Ectodermal cell (in vitro differentiated cells): ENCODE data around the gene DNAH9.

Source experiments
- H3K27ac ChIP-seq: 2 replicates; pipeline ENCODE4 v1.7.0; 2013; ENCODE audit warnings: mild to moderate bottlenecking, low read depth, low read length; ENCODE audit not compliant: insufficient read depth, poor library complexity, severe bottlenecking
- H3K27me3 ChIP-seq: 2 replicates; pipeline ENCODE4 v1.7.0; 2013; ENCODE audit warnings: mild to moderate bottlenecking, low read length; ENCODE audit not compliant: insufficient read depth, control insufficient read depth, poor library complexity, severe bottlenecking
- H3K36me3 ChIP-seq: one replicate; pipeline ENCODE4 v1.7.0; 2013; ENCODE audit warnings: low read length; ENCODE audit not compliant: control insufficient read depth, insufficient read depth
- H3K4me1 ChIP-seq: one replicate; pipeline ENCODE4 v1.7.0; 2013; ENCODE audit warnings: low read length; ENCODE audit not compliant: control insufficient read depth, insufficient read depth
- H3K4me3 ChIP-seq: 2 replicates; pipeline ENCODE4 v1.7.0; 2013; ENCODE audit warnings: low read depth, low read length, control low read depth; ENCODE audit not compliant: insufficient read depth
- H3K9me3 ChIP-seq: 2 replicates; pipeline ENCODE4 v1.7.0; 2013; ENCODE audit warnings: mild to moderate bottlenecking, low read length, moderate library complexity; ENCODE audit not compliant: control insufficient read depth
- WGBS, 2 experiments: methylation state at CpG; one replicate each; pipeline ENCODE4 v1.1.7; 2013; ENCODE audit warnings: missing lambda C conversion rate in 2 of 2; 5-methylcytosine and 5-hydroxymethylcytosine counted together

The DNAH9 gene

GRCh38 chr17:11855306-11855705 lies 257.0 kb downstream of the DNAH9 start:
- 86 to 95% methylated on average over 1 of the region's 1 CpG for WGBS, 2 experiments
- H3K9me3 ChIP-seq = no peaks in the 10 kb centered on the region
- no peak overlapping the region for H3K27ac ChIP-seq
- H3K36me3 ChIP-seq = no peaks in the 10 kb centered on the region
- no peaks in the 10 kb centered on the region for H3K4me1 ChIP-seq
- H3K4me3 ChIP-seq = no peak overlapping the region
- H3K27me3 ChIP-seq = no peaks in the 10 kb centered on the region

DNA sequence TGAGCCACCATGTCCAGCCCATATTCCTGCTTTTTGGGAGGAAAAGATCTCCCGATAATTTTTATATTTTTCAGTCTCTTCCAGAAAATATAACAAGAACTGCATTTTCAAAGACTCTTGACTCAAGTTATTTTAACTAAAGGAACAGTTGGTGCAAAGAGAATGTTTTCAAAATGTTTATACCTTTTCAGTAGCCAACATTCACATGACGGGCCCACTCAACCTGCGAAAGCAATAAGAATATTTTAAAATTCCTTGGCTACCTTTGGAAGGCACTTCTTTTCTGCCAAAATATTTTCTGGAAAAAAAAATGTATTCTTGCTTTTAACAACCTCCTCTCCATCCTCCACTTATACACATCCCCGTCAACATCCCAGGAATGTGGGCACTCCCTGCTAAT lies 258.7 kb downstream of the DNAH9 start:
- no peaks in the 10 kb centered on the region for H3K4me1 ChIP-seq
- H3K9me3 ChIP-seq = no peaks in the 10 kb centered on the region
- no peaks in the 10 kb centered on the region for H3K36me3 ChIP-seq
- no peaks in the 10 kb centered on the region for H3K27me3 ChIP-seq
- WGBS, 2 experiments = 92 to 98% methylated on average over 4 of the region's 4 CpGs
- H3K27ac ChIP-seq = no peak overlapping the region
- H3K4me3 ChIP-seq = no peak overlapping the region

GRCh38 chr17:11869680-11870394 lies 271.6 kb downstream of the DNAH9 start:
- H3K36me3 ChIP-seq = no peaks in the 10 kb centered on the region
- WGBS, 2 experiments = 83 to 87% methylated on average over 6 of the region's 8 CpGs

DNA sequence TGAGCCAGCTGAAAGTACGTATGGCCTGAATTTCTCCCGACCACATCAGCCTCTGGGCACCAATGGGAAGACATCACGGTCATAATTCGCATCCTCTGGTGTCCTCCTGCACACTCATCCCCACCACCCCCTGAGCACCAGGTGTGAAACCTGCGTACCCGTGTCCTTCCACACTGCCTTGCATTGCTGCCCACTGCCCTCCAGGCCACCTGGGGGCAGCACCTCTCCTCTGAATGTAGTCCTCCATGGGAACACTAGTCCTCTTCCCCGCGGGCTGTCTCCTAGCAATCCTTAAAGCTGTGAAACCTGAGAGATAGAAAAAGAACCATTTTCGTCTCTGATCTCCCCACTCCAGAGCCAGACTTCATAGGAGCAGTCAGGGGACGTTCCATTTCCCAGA lies 273.5 kb downstream of the DNAH9 start:
- Histone ChIP-seq H3K4me1 (no peaks in the 10 kb centered on the region), H3K9me3 (no peaks in the 10 kb centered on the region), H3K27ac (no peak overlapping the region), H3K4me3 (no peak overlapping the region), H3K27me3 (no peaks in the 10 kb centered on the region), H3K36me3 (no peaks in the 10 kb centered on the region)
- 78 to 80% methylated on average over 10 of the region's 10 CpGs for WGBS, 2 experiments

More at GRCh38 chr17:11869680-11870394, 271.6 kb downstream of the DNAH9 start:
- H3K4me1 ChIP-seq = no peaks in the 10 kb centered on the region
- no peak overlapping the region for H3K4me3 ChIP-seq
- H3K9me3 ChIP-seq = no peaks in the 10 kb centered on the region
- H3K27me3 ChIP-seq = no peaks in the 10 kb centered on the region
- H3K27ac ChIP-seq = no peak overlapping the region

DNA sequence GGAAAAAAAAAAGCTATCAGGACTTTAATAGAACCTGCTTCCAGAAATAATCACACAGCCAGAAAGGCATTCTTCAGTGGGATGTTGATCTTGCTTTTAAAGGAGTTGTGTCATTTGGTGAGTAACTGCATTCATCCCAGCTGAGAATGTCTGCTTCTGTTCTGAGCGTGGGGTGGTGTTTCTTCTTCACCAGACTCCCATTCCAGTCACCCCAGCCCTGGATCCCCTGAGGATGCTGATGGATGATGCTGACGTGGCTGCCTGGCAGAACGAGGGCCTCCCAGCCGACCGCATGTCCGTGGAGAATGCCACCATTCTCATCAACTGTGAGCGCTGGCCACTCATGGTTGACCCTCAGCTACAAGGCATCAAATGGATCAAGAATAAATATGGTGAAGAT lies 276.5 kb downstream of the DNAH9 start:
- H3K27ac ChIP-seq = no peak overlapping the region
- H3K4me3 ChIP-seq = no peak overlapping the region
- H3K27me3 ChIP-seq = no peaks in the 10 kb centered on the region
- H3K9me3 ChIP-seq = no peaks in the 10 kb centered on the region
- no peaks in the 10 kb centered on the region for H3K4me1 ChIP-seq
- H3K36me3 ChIP-seq = no peaks in the 10 kb centered on the region
- 89 to 92% methylated on average over 7 of the region's 7 CpGs for WGBS, 2 experiments

DNA sequence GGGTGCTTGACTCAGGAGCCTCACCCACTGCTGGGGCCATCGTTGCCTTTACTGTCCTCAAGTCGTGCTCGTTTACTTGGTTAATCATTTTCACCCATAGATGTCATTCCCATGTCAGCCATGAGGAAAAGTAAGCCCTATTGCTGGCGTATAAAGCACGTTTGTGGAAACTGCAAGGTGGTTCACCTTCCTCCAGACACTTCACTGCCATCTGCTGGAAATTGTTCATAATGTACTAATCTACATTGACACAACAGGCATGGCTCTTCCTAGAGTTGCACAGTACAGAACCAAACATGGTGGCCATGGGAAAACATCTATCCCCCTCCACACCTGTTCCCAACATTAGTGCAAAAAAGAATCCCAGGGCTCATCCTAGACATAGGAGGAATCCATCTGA lies 282.4 kb downstream of the DNAH9 start:
- no peaks in the 10 kb centered on the region for H3K27me3 ChIP-seq
- no peaks in the 10 kb centered on the region for H3K36me3 ChIP-seq
- WGBS, 2 experiments = 78 to 83% methylated on average over 5 of the region's 5 CpGs
- H3K27ac ChIP-seq = no peak overlapping the region
- no peaks in the 10 kb centered on the region for H3K9me3 ChIP-seq
- no peak overlapping the region for H3K4me3 ChIP-seq
- H3K4me1 ChIP-seq = no peaks in the 10 kb centered on the region

- H3K4me1 ChIP-seq = no peaks in the 10 kb centered on the region
- H3K27ac ChIP-seq = no peak overlapping the region
- H3K9me3 ChIP-seq = no peaks in the 10 kb centered on the region
- WGBS, 2 experiments = 92 to 98% methylated on average over 2 to 3 of the region's 3 CpGs
- H3K4me3 ChIP-seq = no peak overlapping the region
- H3K36me3 ChIP-seq = no peaks in the 10 kb centered on the region
- H3K27me3 ChIP-seq = no peaks in the 10 kb centered on the region
These were observed 284.4 kb downstream of the DNAH9 start for GRCh38 chr17:11882716-11883115.

DNA sequence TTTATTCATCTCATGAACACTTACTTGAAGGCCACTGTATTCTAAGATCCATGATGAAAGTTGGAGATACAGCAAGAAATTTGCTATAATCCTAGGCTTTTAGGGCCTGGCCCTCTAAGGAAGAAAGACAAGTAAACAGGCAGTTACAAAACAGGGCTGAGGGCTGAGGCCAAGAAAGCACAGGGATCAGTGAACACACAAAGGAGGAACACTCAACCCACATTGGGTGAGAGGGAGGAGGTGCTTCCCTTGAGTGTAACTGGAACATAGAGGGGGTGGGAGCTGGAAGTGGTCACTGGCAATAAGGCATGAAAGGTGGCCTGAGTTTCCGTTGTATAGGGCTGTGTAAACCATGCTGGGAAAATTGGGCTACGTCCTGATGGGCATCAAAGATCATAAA lies 286.8 kb downstream of the DNAH9 start:
- no peak overlapping the region for H3K4me3 ChIP-seq
- H3K27me3 ChIP-seq = no peaks in the 10 kb centered on the region
- H3K4me1 ChIP-seq = no peaks in the 10 kb centered on the region
- no peak overlapping the region for H3K27ac ChIP-seq
- H3K36me3 ChIP-seq = no peaks in the 10 kb centered on the region
- 91% methylated on average over 2 of the region's 2 CpGs for WGBS, 2 experiments
- no peaks in the 10 kb centered on the region for H3K9me3 ChIP-seq

DNA sequence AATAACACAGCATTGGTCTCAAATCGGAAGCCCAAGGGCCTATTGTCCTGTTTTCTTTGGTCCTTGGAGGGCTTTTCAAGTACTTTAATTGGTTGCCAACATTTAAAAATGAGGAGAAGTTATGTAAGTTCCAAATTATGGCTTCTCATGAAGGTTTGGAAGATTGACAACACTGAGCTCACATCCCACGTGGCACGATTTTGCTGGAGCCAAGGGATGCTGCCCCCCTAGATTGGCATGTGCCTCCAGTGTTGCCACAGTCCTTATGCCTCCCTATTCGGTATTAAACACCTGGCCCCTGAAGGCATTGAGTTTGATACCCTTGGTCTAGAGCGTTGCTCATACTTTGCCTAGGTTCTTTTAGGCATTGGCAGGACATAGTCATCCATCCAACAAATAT lies 291.0 kb downstream of the DNAH9 start:
- Histone ChIP-seq H3K9me3 (no peaks in the 10 kb centered on the region), H3K36me3 (no peaks in the 10 kb centered on the region), H3K4me1 (no peaks in the 10 kb centered on the region), H3K27me3 (no peaks in the 10 kb centered on the region), H3K4me3 (no peak overlapping the region), H3K27ac (no peak overlapping the region)
- 92 to 96% methylated on average over 5 of the region's 5 CpGs for WGBS, 2 experiments

GRCh38 chr17:11893862-11894261 lies 295.6 kb downstream of the DNAH9 start:
- Histone ChIP-seq H3K27me3 (no peaks in the 10 kb centered on the region), H3K4me1 (no peaks in the 10 kb centered on the region), H3K4me3 (no peak overlapping the region), H3K27ac (no peak overlapping the region), H3K9me3 (no peaks in the 10 kb centered on the region), H3K36me3 (no peaks in the 10 kb centered on the region)
- WGBS, 2 experiments = 99 to 100% methylated on average over 2 to 4 of the region's 4 CpGs

DNA sequence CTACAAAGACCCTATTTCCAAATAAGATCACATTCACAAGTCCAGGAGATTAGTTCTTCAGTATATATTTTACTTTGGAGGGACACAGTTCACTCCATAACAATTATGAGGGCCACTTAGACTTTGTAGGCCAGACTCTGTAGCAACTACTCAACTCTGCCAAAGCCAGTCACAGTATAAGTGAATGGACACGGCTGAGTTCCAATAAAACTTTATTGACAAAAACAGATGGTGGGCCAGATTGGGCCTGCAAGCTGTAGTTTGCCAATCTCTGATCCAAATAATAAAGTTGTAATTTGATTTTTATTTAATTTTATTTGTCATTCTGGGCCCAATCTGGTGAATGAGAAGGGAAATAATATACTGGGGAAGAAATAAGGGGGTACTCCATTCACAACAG lies 297.9 kb downstream of the DNAH9 start:
- no peaks in the 10 kb centered on the region for H3K27me3 ChIP-seq
- no peaks in the 10 kb centered on the region for H3K36me3 ChIP-seq
- WGBS, 2 experiments = 88 to 96% methylated on average over 1 of the region's 1 CpG
- H3K9me3 ChIP-seq = no peaks in the 10 kb centered on the region
- no peak overlapping the region for H3K4me3 ChIP-seq
- H3K27ac ChIP-seq = no peak overlapping the region
- no peaks in the 10 kb centered on the region for H3K4me1 ChIP-seq
